Stimulated activated CD8-positive, alpha-beta memory T cell treated with anti-CD3 and anti-CD28 coated beads, Interleukin-12 subunit alpha, Interleukin-12 subunit beta, amount 100 ng/mL, for 24 hours (primary cell): ENCODE results near the gene NPLOC4.

Source experiments
- DNase-seq: peaks from one replicate; pipeline ENCODE4 v3.0.0-alpha.2; 2020; ENCODE audit errors: extremely low read depth

NPLOC4 gene

DNA sequence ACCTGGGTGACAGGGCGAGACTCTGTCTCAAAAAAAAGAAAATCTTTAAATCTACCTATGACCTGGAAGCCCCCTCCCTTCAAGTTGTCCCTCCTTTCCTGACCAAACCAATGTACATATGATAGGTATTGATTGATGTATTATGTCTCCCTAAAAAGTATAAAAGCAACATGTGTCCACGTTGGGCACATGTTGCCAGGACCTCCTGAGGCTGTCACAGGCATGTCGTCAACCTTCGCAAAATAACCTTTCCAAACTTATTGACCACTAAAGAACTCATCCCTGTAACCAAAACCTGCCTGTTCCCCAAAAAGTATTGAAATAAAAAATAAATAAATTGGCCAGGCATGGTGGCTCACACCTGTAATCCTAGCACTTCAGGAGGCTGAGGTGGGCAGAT is 25.1 kb upstream of the NPLOC4 start:
- no peak for DNase-seq

DNA sequence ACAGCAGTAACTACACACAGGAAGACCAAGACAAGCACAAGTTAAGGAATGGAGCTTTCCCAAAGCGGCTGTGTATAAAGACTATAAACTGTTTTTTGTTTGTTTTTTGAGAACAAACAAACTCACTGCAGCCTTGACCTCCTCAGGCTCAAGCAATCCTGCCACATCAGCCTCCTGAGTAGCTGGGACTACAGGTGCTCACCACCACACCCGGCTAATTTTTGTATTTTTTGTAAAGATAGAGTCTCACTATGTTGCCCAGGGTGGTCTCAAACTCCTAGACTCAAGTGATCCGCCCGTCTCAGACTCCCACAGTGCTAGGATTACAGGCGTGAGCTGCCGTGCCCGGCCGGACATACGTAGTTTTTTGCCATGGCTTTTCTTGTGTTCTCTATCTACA is 23.5 kb upstream of the NPLOC4 start:
- DNase-seq, result no peak

DNA sequence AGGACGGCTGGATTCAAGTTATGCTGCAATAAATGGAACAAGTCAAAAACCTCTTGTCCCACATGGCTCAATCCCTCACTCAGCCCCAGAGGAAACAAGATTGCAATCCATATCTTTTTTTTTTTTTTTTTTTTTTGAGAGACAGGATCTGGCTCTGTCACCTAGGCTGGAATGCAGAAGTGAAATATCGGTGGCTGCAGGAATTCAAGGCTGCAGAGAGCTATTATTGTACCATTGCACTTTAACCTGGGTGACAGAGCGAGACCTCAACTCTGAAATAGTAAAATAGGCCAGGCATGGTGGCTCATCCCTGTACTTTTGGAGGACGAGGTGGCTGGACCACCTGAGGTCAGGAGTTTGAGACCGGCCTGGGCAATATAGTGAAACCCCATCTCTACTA is 22.1 kb upstream of the NPLOC4 start:
- no peak for DNase-seq

DNA sequence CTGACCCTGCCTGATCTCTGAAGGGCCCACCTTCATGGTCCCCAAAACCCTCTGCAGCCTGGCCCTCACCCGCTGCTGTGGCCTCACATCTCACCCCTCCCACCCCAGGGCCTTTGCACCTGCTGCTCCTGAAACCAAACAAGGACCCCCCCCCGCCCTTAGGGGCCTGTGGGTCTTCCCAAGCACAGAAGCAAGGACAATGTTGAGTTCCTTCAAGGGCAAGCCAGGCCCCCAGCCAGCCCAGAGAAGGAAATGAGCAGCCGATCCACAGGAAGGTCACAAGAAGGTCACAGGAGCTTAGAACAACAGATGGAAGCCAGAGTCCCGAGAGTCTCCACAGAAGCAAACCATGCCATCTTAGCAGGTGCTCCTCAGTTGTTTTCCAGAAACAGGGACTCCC is 19.9 kb upstream of the NPLOC4 start:
- no peak for DNase-seq

DNA sequence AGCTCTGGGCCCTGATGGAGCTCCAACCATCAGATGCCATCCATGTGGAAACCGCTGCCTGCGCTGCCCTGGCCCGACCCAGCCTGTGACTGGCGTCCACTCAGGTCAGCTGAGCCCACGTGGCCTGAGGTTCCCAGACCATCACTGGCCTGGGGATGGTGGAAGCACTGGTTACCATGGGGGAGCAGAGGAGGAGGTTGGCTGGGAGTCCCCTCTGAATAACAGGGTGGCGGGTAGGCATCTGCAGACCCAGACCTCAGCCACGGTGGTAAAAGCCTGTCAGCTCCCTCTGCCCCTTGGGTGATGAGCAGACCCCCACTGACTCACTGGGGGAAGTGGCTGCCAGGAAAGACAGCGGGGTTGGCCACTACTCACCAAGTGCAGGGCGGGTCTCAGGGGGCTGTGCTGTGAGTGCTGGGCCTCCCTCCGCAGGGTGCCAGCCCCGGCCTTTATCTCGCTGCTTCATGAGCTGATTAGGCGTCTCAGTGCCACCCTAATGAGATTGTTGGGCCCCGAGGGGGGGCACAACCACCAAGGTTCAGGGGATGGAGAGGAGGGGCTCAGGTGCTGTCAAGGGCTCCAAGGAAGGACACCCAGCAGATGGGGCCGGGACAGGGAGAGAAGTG is 19.3 kb upstream of the NPLOC4 start, which contains the start of gene PDE6G:
Gene PDE6G (minus strand): TSS at position 425 of the 626 bp plus-strand sequence. CDS start 3,237 bp downstream, outside the sequence.
- DNase-seq, result no peak

DNA sequence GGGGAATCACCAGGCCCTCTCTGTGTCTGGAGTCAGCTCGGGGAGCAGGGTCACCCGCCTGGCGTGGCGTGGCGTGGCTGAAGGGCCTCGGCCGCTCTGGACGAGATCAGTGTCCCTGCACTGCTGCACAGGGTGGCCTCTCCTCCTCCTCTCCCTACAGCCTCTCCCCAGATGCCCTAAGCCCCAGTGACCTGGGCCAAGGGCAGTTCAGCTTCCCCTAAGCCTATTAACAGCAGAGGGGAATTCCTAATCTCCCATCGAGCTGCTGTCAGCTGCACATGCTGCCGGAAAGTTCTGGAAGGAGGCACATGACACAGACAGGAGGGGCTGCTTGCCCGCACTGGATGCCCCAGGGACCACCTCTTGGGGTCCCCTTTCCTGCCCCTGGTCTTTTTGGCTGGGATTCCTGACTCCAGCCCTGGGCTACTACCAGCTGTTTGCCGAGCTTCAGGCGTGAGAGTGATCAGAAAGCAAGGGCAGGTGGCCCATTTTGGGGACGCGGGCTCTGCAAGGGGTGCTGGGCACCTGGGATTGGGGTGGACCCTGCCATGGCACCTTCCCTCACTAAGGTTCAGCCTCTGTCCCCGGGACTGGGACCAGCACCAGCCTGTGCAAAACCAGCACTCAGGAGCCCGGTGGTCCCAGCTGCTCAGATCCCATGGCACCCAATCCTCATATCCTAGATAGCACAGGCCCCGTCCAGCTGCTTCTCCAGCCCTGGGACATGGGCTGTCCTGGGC is 18.6 kb upstream of the NPLOC4 start:
- DNase-seq, result no peak

DNA sequence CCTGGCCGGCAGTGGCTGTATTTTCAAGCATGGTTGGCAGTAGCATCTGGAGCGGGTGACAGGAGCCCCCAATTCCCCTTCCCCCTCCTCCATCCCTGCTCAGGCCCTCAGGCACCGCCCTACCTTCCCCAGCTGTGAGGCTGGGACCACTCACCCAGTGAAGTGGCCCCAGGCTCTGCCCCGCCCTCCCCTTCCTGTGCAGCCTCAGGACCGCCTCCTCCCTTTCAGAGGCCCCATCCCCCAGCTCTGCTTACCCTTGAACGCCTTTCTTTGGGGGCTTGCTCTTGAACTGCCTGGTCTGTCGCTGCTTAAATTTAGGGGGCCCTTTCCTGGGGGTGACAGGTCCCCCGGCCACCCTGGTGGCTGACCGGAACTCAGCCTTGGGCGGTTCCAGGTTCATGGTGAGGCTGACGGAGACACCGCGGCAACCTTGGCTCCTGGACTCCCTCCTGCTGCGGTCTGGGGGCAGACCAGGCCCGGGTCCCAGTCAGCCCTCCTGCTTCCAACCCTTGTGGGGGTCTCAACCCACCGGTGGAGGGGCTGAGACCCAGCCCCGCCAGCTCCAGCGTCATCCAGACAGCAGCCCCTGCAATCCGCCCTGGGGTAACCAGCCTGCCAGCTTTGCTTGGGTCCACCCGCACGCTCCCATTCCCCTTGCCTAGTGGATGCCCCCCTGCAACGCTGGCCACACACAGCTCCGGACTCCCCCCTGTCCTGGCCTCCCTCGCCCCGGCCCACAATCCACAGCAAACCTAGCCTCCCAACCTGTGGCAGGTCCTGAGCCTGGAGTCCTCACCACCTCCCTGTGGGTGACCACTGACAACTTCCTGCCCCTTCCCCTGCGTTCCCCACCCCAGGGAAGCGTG is 16.2 kb upstream of the NPLOC4 start:
- no peak for DNase-seq

DNA sequence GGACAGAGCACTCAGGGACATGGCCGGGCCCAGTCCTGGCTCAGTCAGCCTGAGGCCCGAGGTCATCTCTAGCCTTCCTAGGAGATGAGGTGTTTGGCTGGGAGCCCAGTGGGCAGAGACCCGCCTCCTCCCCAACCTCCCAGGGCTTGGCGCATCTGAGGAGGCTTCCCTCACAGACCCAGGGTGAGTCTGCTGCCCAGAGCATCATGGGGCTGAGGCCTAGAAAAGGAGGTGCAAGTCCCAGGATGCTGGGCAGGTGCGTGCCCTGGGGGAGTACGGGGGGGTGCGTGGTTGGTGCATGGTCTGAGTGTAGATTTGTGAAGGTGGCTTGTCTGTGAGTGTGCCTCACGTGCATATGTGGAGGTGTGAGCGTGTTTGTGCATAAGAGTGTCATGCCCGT is 14.8 kb upstream of the NPLOC4 start:
- no peak for DNase-seq

DNA sequence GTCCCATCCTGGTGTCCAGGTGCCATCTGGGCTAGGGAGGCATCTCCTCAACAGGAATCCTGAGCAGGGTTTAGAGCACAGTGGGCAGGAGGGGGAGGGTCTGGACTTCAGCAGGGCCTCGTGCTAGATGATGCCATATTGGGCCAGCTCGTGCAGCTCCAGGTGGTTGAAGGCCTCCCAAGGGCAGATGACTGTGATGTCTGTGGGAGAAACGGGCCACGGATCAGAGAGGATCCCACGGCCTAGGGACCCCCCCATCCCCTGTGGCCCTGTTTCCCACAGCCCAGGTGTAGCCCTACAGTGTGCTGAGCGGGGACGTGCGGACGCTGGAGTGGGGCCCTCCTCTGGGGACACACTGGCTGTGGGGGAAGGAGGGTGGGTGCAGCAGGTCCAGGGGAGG is 14.0 kb upstream of the NPLOC4 start:
- DNase-seq, result no peak

DNA sequence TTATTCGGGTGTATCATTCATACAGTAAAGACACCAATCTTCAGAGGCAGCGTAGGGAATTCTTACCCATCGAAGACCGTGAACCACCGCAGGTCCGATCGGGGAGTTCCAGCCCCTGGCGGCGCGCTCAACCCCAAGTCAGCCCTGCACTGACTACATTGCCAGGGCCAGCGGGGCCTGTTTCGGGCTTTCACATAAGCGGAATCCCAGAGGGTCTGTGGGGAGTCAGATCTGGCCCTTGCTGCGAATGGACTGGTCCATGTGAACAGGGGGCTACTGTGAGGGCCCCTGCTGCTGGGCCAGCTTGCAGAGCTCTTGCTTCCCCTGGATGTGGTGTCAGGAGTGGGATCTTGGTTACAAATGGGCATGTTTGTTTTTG is 11.8 kb upstream of the NPLOC4 start:
- no peak for DNase-seq

DNA sequence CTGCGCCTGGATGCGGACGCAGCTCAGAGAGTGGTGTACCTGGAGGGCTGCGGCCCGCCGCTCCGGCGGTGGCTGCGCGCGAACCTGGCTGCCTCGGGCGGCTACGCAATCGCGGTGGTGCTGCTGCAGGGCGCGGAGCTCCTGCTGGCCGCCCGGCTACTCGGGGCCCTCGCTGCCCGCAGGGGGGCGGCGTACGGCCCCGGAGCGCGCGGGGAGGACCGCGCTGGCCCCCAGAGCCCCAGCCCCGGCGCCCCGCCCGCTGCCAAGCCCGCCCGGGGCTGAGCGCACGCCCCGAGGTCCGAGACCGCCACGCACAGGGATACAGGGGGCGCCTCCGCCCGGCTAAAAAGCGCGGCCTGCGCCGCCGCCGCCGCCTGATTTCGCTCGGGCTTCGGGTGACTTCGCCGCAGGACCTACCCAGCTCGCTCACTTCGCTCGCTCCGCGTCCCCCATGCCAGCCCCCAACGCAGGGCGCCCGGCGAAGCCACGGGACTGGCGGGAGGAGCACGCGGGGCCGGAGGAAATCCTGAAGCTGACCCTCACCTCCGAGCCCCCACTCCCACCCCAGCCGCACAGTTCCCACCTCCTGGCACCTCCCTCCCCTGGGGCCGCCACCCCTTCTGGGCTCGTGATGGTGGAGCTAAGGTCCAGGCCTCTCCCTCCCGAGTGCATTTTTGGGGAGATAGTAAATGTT is 11.2 kb upstream of the NPLOC4 start:
- no peak for DNase-seq

DNA sequence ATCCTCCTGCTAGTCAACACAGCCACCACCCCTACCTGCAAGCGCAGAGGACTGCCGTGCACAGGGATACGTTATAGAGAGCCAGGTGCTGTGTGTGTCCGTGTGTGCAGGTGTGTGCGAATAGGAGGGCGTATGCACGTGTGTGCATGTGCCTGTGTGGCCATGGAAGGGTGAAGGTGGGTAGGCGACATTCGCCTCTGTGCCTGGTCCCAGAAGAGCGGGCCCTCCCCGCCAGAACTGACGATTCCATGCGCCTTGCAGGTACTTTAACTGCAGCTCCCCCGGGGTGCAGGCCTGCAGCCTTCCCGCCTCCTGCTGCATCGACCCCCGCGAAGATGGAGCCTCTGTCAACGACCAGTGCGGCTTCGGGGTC is 10.7 kb upstream of the NPLOC4 start:
- DNase-seq, result no peak

DNA sequence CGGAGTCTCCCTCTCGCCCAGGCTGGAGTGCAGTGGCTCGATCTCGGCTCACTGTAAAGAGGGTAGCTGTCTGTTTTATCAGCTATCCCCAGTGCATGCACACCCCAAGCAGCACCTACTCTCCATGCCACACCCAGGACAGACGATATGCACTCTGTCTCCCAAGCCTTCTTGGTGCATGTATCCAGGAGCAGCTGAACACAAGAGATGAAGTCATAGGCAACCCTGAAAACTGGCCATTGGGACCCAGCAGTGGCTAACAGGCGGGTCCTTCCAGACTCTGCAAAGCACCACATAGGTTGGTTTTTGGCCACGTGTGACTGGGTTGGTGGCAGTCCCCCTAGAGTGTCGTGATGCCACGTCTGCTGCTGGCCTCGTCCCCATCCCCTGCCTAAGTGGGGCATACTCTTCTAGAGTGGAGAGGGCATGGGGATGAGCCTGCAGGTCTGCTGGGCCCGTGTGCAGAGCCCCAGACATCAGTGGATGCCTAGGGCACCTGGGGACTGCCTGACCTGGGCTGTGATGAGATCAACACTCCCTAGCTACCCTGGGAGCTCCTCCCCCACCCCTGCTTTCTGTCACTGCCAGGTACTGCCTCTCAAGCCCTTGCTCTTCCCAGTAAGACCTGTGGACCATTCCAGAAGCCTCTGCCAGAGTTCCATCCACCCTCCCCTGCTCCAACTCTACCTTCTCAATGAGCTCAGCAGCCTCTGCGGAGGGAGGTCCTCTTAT is 10.1 kb upstream of the NPLOC4 start:
- DNase-seq, result no peak

DNA sequence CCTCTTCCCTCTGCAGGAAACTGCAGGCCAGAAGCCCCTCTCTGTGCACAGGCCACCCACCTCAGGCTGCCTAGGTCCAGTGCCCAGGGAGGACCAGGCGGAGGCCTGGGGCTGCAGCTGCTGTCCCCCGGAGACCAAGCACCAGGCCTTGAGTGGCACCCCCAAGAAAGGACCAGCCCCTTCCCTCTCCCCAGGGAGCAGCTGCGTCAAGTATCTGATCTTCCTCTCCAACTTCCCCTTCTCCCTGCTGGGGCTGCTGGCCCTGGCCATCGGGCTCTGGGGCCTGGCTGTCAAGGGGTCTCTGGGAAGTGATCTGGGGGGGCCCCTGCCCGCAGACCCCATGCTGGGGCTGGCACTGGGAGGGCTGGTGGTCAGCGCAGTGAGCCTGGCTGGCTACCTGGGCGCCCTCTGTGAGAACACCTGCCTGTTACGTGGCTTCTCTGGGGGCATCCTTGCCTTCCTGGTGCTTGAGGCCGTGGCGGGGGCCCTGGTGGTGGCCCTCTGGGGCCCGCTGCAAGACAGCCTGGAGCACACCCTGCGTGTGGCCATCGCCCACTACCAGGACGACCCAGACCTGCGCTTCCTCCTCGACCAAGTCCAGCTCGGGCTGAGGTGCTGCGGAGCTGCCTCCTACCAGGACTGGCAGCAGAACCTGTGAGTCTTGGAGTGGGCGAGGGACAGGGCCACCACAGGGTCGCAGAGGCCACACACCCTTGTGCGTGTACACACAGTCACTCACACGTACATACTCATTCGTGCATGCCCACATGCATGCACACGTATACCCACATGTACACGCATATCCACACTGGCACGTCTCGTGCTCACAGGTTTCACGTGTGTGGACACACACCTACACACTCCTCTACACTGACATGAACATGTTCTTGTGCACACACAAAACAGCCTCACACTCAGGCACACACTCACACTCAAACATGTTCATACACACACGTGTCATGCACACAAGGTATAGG is 8.4 kb upstream of the NPLOC4 start:
- DNase-seq, result no peak

DNA sequence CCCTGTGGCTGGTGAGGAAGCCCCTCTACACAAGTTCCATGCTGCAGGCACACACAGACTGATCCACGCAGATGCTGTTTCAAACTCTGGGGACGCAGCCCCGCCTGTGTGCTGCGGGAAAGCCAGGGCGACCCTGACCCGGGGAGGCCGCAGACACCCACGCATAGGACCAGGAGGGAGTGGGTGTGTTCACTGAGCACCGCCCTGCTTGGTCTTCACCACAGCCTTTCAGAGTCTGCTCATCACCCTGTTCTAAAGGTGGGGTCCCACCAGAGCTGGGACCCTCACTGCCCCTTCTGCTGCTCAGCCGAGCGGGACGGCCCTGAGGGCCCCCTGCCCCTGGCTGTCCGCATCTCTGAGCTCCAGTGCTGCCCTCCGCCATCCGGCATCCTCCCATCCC is 7.6 kb upstream of the NPLOC4 start:
- DNase-seq, result no peak

DNA sequence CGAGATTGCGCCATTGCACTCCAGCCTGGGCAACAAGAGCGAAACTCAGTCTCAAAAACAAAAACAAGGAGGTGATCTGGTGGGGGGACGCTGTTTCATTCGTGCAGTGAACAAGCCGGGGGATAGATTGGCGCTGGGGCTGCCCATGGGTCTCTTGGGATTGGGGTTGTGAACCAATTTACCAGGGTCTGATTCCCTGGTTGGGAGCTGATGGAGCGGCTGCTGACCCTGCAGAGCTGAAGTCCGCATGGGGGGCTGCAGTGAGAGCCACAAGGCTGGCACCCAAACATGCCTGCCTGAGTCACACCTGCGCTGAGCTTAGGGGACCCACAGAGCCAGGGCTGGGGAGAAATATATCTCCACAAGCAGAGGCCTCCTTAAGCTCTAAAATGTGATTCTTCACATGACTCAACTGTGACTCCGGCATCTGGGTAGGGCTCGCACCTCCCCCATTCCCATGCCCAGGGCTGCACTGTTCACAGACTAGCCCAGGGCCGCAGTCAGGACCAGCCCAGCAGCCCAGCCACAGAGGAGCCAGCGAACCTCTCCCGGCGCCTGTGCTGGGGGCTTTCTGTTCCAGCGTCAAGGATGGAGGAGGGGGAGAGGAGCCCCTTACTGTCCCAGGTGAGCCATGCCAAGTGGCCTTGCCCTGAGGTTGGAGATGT is 5.0 kb upstream of the NPLOC4 start:
- no peak for DNase-seq

DNA sequence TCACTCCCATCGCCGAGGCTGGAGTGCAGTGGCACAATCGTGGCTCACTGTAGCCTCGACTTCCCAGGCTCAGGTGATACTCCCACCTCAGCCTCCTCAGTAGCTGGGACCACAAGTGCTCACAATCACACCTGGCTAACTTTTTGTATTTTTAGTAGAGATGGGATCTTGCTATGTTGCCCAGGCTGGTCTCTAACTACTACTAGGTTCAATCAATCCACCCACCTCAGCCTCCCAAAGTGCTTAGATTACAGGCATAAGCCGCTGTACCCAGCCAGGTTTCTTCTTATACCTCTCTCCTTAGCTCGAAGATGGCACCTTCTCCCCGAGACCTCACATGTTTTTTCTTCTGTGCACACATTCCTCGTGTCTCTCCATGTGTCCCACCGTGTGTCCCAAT is 3.1 kb upstream of the NPLOC4 start:
- no peak for DNase-seq

DNA sequence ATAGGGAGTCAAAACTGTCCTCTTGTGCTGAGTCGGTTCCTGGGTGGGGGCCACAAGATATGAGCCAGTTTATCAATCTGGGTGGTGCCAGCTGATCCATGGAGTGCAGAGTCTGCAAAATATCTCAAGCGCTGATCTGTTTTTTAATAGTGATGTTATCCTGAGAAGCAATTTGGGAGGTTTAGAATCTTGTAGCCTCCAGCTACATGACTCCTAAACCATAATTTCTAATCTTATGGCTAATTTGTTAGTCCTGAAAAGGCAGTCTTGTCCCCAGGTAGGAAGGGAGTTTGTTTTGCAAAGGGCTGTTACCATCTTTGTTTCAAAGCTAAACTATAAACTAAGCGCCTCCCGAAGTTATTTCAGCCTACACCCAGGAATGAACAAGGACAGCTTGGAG is 1.8 kb upstream of the NPLOC4 start:
- DNase-seq, result no peak

DNA sequence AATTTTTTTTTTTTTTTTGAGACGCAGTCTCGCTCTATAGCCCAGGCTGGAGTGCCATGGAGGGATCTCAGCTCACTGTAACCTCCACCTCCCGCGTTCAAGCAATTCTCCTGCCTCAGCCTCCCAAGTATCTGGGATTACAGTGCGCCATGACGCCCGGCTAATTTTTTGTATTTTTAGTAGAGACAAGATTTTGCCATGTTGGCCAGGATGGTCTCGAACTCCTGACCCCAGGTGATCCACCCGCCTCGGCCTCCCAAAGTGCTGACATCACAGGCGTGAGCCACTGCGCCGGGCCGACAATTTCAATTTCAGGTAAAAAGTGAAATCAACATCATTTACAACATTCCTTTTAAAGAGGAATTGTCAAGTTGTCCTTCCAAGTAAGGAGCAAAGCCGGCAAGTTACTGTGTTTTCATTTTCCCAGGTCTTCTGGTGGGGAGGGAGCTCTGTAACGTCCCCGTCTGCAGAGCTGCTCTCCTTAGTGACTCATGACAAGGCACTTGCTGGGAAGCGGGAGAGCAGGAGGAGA is 873 bp downstream of the NPLOC4 start:
- no peak for DNase-seq

DNA sequence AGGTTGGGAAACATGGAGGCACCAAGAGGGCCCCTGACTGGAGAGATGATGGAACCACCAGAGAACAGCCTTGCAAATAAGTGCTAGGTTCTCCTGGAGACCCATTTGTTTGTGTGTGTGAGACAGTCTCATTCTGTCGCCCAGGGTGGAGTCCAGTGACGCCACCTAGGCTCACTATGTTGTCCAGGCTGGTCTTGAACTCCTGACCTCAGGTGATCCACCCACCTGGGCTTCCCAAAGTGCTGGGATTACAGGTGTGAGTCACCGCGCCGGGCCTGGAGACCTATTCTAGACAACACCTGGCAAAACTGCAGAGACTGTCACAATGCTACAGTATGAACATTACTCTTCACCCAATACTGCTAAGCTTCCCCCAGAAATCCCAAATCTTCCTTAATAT is 1.5 kb downstream of the NPLOC4 start:
- DNase-seq, result no peak
